Skeletal muscle satellite cell (primary cell): ENCODE measurements around the gene DNAJC1.

Experiments
- H3K27me3 ChIP-seq: 2 replicates; pipeline ENCODE4 v1.7.0; 2013; ENCODE audit warnings: low read length; ENCODE audit not compliant: control insufficient read depth, insufficient read depth
- H3K36me3 ChIP-seq: 2 replicates; pipeline ENCODE4 v1.7.0; 2013; ENCODE audit warnings: mild to moderate bottlenecking, control low read depth, low read length; ENCODE audit not compliant: insufficient read depth
- H3K4me1 ChIP-seq: 2 replicates; pipeline ENCODE4 v1.7.0; 2013; ENCODE audit warnings: low read length; ENCODE audit not compliant: control insufficient read depth, insufficient read depth
- H3K4me2 ChIP-seq: 2 replicates; pipeline ENCODE4 v1.7.0; 2013; ENCODE audit warnings: mild to moderate bottlenecking, low read length
- H3K4me3 ChIP-seq: 2 replicates; pipeline ENCODE4 v1.7.0; 2013; ENCODE audit warnings: low read length
- H3K9ac ChIP-seq: 2 replicates; pipeline ENCODE4 v1.7.0; 2013; ENCODE audit warnings: mild to moderate bottlenecking, low read depth, low read length, moderate library complexity
- H3K9me3 ChIP-seq: replicated peaks from 2 replicates; pipeline ENCODE4 v1.7.0; 2013; ENCODE audit warnings: mild to moderate bottlenecking, control low read depth, low read length

Gene DNAJC1

DNA sequence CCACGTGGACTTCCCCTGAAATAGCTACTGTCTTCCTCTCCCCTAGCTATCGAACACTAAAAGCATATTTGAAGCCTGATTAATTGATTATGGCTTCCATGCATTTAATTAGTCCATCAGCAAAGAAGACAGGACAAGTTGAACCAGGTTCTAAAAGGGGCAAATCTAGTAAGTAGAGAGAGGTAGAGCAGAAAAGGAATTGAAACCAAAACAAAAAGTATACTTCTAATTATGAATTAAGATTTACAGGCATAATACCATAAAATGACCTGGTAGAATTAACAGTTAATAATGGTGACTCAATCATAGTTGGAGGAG is 393 bp upstream of the DNAJC1 start:
- no peaks in the 10 kb centered on the region for H3K36me3 ChIP-seq

DNA sequence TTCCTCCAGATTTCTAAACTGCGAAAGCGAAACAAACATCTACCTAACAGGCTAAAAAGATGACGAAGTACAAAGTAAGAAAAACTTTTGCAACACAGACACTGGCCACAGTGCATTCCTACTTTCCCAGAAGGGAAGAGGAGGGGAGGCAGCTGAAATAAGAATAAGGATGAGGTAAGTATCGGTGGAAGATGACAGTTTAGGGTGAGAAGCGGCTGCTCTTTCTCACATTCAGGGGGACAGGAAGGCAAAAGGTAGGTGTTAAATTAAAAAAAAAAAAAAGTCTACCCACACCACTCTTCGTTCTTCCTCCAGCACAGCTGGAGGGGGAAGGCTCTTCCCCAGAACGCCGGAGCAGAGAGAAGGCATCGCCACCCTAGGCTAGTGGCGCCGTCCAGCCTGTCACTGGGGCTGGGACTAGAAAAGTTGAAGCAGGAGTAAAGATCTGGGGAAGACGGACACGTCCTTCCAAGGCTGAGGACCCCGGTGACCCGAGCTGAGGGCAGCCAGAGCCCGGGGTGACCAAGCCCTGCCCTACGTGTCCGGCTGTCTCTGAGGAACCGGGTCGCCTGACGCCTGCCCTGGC is 846 bp downstream of the DNAJC1 start:
- peak overlapping the region; percentile 84 for H3K9ac ChIP-seq
- peak overlapping the region; percentile 89 for H3K4me2 ChIP-seq
- peaks cover 11% of the 10 kb centered on the region for H3K4me1 ChIP-seq
- H3K27me3 ChIP-seq: peaks cover 7% of the 10 kb centered on the region
- no peaks in the 10 kb centered on the region for H3K9me3 ChIP-seq
- H3K36me3 ChIP-seq: no peaks in the 10 kb centered on the region
- peak overlapping the region; percentile 95 for H3K4me3 ChIP-seq

More for the DNA sequence above, 393 bp upstream of the DNAJC1 start:
- peak overlapping the region; percentile 84 for H3K9ac ChIP-seq
- no peaks in the 10 kb centered on the region for H3K9me3 ChIP-seq
- H3K4me3 ChIP-seq: peak overlapping the region; percentile 95
- peaks cover 7% of the 10 kb centered on the region for H3K27me3 ChIP-seq
- peaks cover 11% of the 10 kb centered on the region for H3K4me1 ChIP-seq
- H3K4me2 ChIP-seq: peak overlapping the region; percentile 89

DNA sequence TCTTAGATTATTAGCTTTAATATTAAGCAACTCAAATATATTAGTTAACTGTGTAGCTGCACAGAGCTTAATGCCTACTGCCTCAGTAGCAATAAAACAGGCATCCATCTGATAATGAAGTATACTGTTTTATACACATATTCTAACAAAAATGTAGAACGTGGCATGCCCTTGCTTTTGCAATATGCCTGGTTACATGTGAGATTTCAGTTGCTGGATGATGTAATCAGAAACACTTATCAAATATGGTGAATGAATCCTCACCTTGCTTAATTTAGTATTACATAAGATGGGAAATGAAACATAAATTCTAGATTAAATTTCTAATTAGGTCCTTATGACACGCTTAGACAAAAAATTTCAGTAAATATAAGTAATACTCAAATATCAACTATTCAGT is 8.0 kb downstream of the DNAJC1 start:
- Histone ChIP-seq H3K4me1 (no peaks in the 10 kb centered on the region), H3K4me3 (no peak overlapping the region), H3K9me3 (no peaks in the 10 kb centered on the region), H3K27me3 (no peaks in the 10 kb centered on the region), H3K9ac (no peak overlapping the region), H3K36me3 (no peaks in the 10 kb centered on the region), H3K4me2 (no peak overlapping the region)

- Histone ChIP-seq H3K4me2 (no peak overlapping the region), H3K36me3 (no peaks in the 10 kb centered on the region), H3K27me3 (no peaks in the 10 kb centered on the region), H3K9ac (no peak overlapping the region), H3K4me1 (no peaks in the 10 kb centered on the region), H3K9me3 (no peaks in the 10 kb centered on the region), H3K4me3 (no peak overlapping the region)
Observed at GRCh38 chr10:21993360-21994001, 10.0 kb downstream of the DNAJC1 start.

- H3K4me3 ChIP-seq: no peak overlapping the region
- no peak overlapping the region for H3K9ac ChIP-seq
- H3K9me3 ChIP-seq: no peaks in the 10 kb centered on the region
- no peaks in the 10 kb centered on the region for H3K36me3 ChIP-seq
- H3K4me1 ChIP-seq: no peaks in the 10 kb centered on the region
- no peak overlapping the region for H3K4me2 ChIP-seq
- no peaks in the 10 kb centered on the region for H3K27me3 ChIP-seq
Observed at GRCh38 chr10:21991785-21992184, 11.7 kb downstream of the DNAJC1 start.

GRCh38 chr10:21990449-21990848 is 13.1 kb downstream of the DNAJC1 start:
- Histone ChIP-seq H3K36me3 (no peaks in the 10 kb centered on the region), H3K4me3 (no peak overlapping the region), H3K27me3 (no peaks in the 10 kb centered on the region), H3K4me2 (no peak overlapping the region), H3K9me3 (no peaks in the 10 kb centered on the region), H3K9ac (no peak overlapping the region), H3K4me1 (peaks cover 2% of the 10 kb centered on the region)

DNA sequence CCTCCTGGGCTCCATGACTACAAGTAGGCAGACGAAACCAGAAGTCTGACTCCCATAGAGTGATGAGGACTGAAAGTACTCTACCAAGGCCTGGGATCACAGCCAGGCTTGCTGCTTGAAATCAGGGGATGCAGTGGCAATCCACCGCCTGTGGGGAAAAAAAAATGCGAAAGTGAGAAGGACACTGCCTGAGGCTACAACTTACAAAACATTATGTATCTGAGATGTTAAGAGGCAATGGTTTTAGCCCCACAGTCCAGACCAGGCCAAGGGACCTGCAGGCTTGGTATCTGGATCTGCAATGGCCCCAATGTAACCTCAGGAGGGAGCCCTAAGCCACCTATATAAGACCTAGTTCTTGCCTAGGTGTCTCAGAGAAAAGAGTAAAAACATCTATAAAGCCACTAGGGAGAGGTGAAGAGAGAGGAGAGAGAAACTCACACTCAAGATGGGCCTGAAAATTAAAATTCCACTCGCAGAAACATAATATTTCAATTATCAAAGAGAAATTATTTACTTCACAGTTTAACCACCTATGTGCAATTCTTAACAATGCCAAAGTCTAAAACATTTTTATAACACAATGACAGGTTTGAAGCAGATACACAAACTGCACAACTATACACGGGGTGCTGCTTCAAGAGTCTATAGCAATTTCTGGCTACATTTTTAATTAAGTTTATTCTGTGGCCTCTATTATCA is 13.9 kb downstream of the DNAJC1 start:
- Histone ChIP-seq H3K4me3 (no peak overlapping the region), H3K9me3 (no peaks in the 10 kb centered on the region), H3K36me3 (no peaks in the 10 kb centered on the region), H3K9ac (no peak overlapping the region), H3K4me2 (no peak overlapping the region), H3K27me3 (no peaks in the 10 kb centered on the region), H3K4me1 (peaks cover 4% of the 10 kb centered on the region)

DNA sequence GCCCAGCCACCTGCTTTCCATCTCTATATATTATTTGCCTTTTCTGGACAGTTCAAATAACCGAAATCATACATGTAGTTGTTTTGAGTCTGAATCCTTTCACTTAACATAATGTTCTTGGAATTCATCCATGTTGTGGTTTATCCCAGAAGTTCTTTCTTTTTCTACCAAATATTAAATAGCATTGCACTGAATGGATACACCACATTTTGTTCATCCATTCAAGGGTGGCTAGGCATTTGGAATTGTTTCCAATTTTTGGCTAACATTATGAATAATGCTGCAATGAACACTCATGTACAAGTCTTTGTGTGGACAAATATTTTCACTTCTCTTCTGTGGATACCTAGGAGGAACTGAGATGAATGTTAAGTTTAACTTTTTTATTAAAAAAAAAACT is 18.0 kb downstream of the DNAJC1 start:
- no peak overlapping the region for H3K9ac ChIP-seq
- no peak overlapping the region for H3K4me3 ChIP-seq
- no peaks in the 10 kb centered on the region for H3K9me3 ChIP-seq
- peaks cover 4% of the 10 kb centered on the region for H3K4me1 ChIP-seq
- no peaks in the 10 kb centered on the region for H3K36me3 ChIP-seq
- no peaks in the 10 kb centered on the region for H3K27me3 ChIP-seq
- no peak overlapping the region for H3K4me2 ChIP-seq

DNA sequence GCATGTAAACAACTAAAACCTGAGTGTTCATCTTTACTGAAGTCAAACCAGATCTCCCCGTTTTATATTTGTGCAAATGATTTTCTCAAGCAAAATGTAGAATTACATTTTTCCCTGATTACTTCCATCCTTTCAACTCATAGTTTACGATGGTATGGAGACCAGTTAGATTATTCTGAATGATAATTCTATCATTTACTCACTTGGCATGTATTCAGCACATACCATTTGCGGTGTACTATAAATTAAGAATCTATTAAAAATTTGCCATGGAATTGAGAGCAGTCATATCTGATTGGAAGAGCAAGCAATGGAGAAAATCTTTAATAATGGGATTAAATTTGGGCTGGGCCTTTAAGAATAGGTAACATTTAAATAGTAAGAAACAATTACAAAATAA is 22.4 kb downstream of the DNAJC1 start:
- Histone ChIP-seq H3K36me3 (no peaks in the 10 kb centered on the region), H3K4me3 (no peak overlapping the region), H3K9ac (no peak overlapping the region), H3K4me2 (no peak overlapping the region), H3K4me1 (peaks cover 9% of the 10 kb centered on the region), H3K27me3 (no peaks in the 10 kb centered on the region), H3K9me3 (no peaks in the 10 kb centered on the region)

DNA sequence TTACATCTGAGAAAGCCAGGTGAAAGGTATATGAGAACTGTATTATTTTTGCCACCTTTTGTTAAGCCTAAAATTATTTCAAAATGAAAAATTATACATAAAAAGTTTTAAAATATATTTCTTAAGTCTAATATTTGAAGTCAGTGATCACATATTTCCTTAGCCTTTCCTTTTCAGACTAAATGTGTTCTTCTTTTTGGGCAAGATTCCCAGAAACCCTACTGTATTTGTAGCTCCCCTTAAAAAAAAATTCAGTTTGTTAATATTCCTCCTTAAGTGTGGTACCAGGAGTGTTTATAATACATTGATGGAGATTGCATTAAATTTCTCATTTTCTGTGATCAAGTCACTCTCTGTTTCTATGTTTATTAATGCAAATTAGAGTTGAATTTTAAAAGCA is 22.8 kb downstream of the DNAJC1 start:
- no peak overlapping the region for H3K4me3 ChIP-seq
- H3K4me2 ChIP-seq: no peak overlapping the region
- H3K4me1 ChIP-seq: peaks cover 9% of the 10 kb centered on the region
- H3K9ac ChIP-seq: no peak overlapping the region
- no peaks in the 10 kb centered on the region for H3K9me3 ChIP-seq
- no peaks in the 10 kb centered on the region for H3K36me3 ChIP-seq
- no peaks in the 10 kb centered on the region for H3K27me3 ChIP-seq

- no peaks in the 10 kb centered on the region for H3K9me3 ChIP-seq
- H3K4me3 ChIP-seq: no peak overlapping the region
- no peak overlapping the region for H3K4me2 ChIP-seq
- H3K4me1 ChIP-seq: peaks cover 4% of the 10 kb centered on the region
- H3K27me3 ChIP-seq: no peaks in the 10 kb centered on the region
- H3K36me3 ChIP-seq: no peaks in the 10 kb centered on the region
- H3K9ac ChIP-seq: no peak overlapping the region
Observed at GRCh38 chr10:21978191-21978862, 25.2 kb downstream of the DNAJC1 start.
